Vagina (tissue), 2 donors: ENCODE results near the gene INO80C.

Source experiments
- CTCF ChIP-seq, 3 experiments: fragments of 450-650 bp in 2 of 3; fragments of 200-600 bp in 1 of 3; sonication (generic) in 1 of 3; IDR thresholded peaks; one replicate each; pipeline ENCODE4 v1.5.1; 2017 to 2019; ENCODE audit warnings: antibody characterized with exemption in 3 of 3, mild to moderate bottlenecking in 2 of 3, moderate library complexity in 2 of 3
- POLR2A ChIP-seq, 2 donors: fragments of 450-650 bp; IDR thresholded peaks; one replicate each; pipeline ENCODE4 v1.6.1; 2017; ENCODE audit warnings: antibody characterized with exemption in 2 of 2, mild to moderate bottlenecking in 2 of 2, moderate library complexity in 2 of 2
- POLR2AphosphoS5 ChIP-seq, 2 donors: sonication (generic); formaldehyde crosslinking; IDR thresholded peaks; one replicate each; pipeline ENCODE4 v1.9.0; 2017; ENCODE audit warnings: antibody characterized with exemption in 2 of 2, mild to moderate bottlenecking in 2 of 2, low read depth in 1 of 2; ENCODE audit not compliant: insufficient read depth in 1 of 2

- TF ChIP-seq CTCF (IDR thresholded peaks at IDR 0.05) (no peak), POLR2A (IDR thresholded peaks at IDR 0.05) (no peak), POLR2AphosphoS5 (IDR thresholded peaks at IDR 0.05; ENCODE audit: insufficient read depth in 1 of 2, low read depth in 1 of 2) (no peak)
These were observed 17.1 kb upstream of the INO80C start for GRCh38 chr18:35514752-35515459.
